ENCODE results near the gene HAPLN2. TPM values are rescaled to one million over a fixed set of nuclear protein-coding genes. Genes with fewer than 3 reads are reported as not detected.

HAPLN2 gene
- total and polyA plus RNA-seq, 2 of the 4 experiments (the other 2 are of a cell fraction): not detected

DNA sequence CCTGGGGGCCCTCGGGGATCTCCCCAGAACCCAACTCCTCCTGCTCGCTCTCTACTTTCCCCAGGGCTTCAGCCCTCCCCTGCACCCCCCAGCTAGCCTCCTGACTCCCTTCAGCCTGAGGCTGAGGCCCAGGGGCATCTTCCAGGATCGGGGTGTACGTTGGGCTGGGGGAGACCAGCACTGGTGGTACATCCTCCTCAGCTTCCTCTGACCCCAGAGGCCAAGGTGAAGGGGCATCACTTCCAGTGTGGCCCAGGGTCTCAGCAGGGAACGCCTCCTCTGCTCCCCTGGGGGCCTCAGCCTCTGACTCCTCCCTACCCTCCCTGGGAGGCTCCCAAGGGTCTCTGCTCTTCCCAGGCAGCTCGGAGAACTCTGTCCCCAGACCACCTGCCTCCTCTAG is 51.1 kb downstream of the HAPLN2 start:
- Histone ChIP-seq H3K4me1 (ENCODE audit: control insufficient read depth, insufficient read depth, low read length) (peaks cover 37% of the 10 kb centered on the region), H3K4ac (ENCODE audit: low read depth, low read length) (no peak overlapping the region), H3K4me3 (ENCODE audit: insufficient read depth, low read depth, low read length) (no peak overlapping the region), H3K4me2 (ENCODE audit: low read depth, low read length) (no peak overlapping the region), H3K9ac (ENCODE audit: low read depth, low read length) (no peak overlapping the region), H2AFZ (replicated peaks; ENCODE audit: low read length, poor library complexity) (no peak overlapping the region), H4K91ac (ENCODE audit: insufficient read depth, low read depth, low read length) (no peak overlapping the region), H3K9me3 (ENCODE audit: control insufficient read depth, insufficient read depth, low read length) (no peaks in the 10 kb centered on the region), H3K18ac (ENCODE audit: low read depth, low read length) (no peak overlapping the region), H4K8ac (ENCODE audit: low read depth in 2 of 2, low read length in 2 of 2) (no peak overlapping the region), H3K36me3 (ENCODE audit: control insufficient read depth, insufficient read depth, low read length) (peaks cover 16% of the 10 kb centered on the region), H3K23ac (ENCODE audit: low read depth, low read length) (no peak overlapping the region), H2BK20ac (ENCODE audit: low read depth, low read length) (no peak overlapping the region), H3K79me1 (ENCODE audit: low read depth in 1 of 2, low read length in 2 of 2) (peaks cover 10 to 47% of the 10 kb centered on the region in 2 experiments; a peak in 3 of 4 replicates), H2AK9ac (replicated peaks; ENCODE audit: low read depth, low read length, poor library complexity) (no peak overlapping the region), H3K14ac (replicated peaks; ENCODE audit: low read depth, low read length) (no peak overlapping the region), H2BK120ac (ENCODE audit: low read depth, low read length) (no peak overlapping the region), H4K5ac (ENCODE audit: low read depth, low read length) (no peak overlapping the region), H3K27ac (ENCODE audit: insufficient read depth, low read length) (no peak overlapping the region), H4K20me1 (ENCODE audit: insufficient read depth, low read length) (peaks cover 19% of the 10 kb centered on the region), H3K9me1 (ENCODE audit: insufficient read depth, low read length) (peaks cover 24% of the 10 kb centered on the region), H2AK5ac (ENCODE audit: low read depth, low read length) (no peak overlapping the region), H2BK5ac (ENCODE audit: low read depth, low read length, poor library complexity, severe bottlenecking) (no peak overlapping the region), H2BK15ac (ENCODE audit: low read depth, low read length) (no peak overlapping the region), H3K27me3 (ENCODE audit: control insufficient read depth, insufficient read depth, low read length) (no peaks in the 10 kb centered on the region), H3K56ac (ENCODE audit: extremely low read depth, insufficient read depth, low read length) (no peak overlapping the region)
- BruUV-seq (replicated peaks): no TSS peak
- POLR2A ChIA-PET (ENCODE audit: unreplicated experiment): no interaction called here
- ATAC-seq (ENCODE audit: low read depth) (no peak), DNase-seq (no peak)
- intact Hi-C loops (cut with micrococcal nuclease) (no loop called here), dilution Hi-C loops (cut with HindIII; ENCODE audit: low sequenced_read_pairs, unreplicated experiment) (no loop called here), in situ Hi-C loops (cut with MboI; ENCODE audit: low sequenced_read_pairs) (no loop called here)
- CTCF ChIA-PET: no interaction called here
- TF ChIP-seq SMC3 (IDR thresholded peaks at IDR 0.05; ENCODE audit: low read depth, low read length) (no peak), CTCF (conservative IDR thresholded peaks at IDR 0.05; ENCODE audit: low read depth, low read length) (no peak), RCOR1 (IDR thresholded peaks at IDR 0.05; ENCODE audit: insufficient replicate concordance, low read length) (no peak), FOS (IDR thresholded peaks at IDR 0.05; ENCODE audit: low read depth, low read length) (no peak), RAD21 (IDR thresholded peaks at IDR 0.05; ENCODE audit: low read length) (no peak), MAZ (IDR thresholded peaks at IDR 0.05; ENCODE audit: borderline replicate concordance, low read depth, low read length) (no peak), BHLHE40 (IDR thresholded peaks at IDR 0.05; ENCODE audit: low read depth, low read length) (no peak), ELK1 (IDR thresholded peaks at IDR 0.05; ENCODE audit: borderline replicate concordance, low read depth, low read length) (no peak), CHD1 (IDR thresholded peaks at IDR 0.05; ENCODE audit: low read depth, low read length) (no peak), NFE2L2 (IDR thresholded peaks at IDR 0.05; ENCODE audit: low read depth, low read length) (no peak), RFX5 (IDR thresholded peaks at IDR 0.05; ENCODE audit: low read depth, low read length) (no peak), MXI1 (IDR thresholded peaks at IDR 0.05; ENCODE audit: borderline replicate concordance, low read depth, low read length) (no peak), POLR2A (IDR thresholded peaks at IDR 0.05; ENCODE audit: low read depth, low read length) (no peak), CEBPB (IDR thresholded peaks at IDR 0.05; ENCODE audit: low read depth, low read length) (no peak), MAFK (IDR thresholded peaks at IDR 0.05; ENCODE audit: low read depth, low read length) (no peak)
- TF ChIP-seq, protein P1, sequence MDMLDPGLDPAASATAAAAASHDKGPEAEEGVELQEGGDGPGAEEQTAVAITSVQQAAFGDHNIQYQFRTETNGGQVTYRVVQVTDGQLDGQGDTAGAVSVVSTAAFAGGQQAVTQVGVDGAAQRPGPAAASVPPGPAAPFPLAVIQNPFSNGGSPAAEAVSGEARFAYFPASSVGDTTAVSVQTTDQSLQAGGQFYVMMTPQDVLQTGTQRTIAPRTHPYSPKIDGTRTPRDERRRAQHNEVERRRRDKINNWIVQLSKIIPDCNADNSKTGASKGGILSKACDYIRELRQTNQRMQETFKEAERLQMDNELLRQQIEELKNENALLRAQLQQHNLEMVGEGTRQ (IDR thresholded peaks at IDR 0.05; ENCODE audit: low read depth, low read length): no peak
- WGBS, 2 experiments (ENCODE audit: extremely low coverage in 2 of 2, insufficient read length in 1 of 2): 100% methylated on average over 1 of the region's 6 CpGs; no CpG with 5 or more reads in 1 of the 2 experiments

Data from IMR-90 (cell line).